Stimulated activated CD4-positive, alpha-beta T cell treated with anti-CD3 and anti-CD28 coated beads, Interleukin-1b, Interleukin-23, amount 100 ng/mL, for 4 hours (primary cell): ENCODE results near the gene TFCP2.

Experiments
- DNase-seq, 2 donors: peaks; one replicate each; pipeline ENCODE4 v3.0.0-alpha.2; 2020; ENCODE audit warnings: low read depth in 2 of 2

TFCP2 gene

DNA sequence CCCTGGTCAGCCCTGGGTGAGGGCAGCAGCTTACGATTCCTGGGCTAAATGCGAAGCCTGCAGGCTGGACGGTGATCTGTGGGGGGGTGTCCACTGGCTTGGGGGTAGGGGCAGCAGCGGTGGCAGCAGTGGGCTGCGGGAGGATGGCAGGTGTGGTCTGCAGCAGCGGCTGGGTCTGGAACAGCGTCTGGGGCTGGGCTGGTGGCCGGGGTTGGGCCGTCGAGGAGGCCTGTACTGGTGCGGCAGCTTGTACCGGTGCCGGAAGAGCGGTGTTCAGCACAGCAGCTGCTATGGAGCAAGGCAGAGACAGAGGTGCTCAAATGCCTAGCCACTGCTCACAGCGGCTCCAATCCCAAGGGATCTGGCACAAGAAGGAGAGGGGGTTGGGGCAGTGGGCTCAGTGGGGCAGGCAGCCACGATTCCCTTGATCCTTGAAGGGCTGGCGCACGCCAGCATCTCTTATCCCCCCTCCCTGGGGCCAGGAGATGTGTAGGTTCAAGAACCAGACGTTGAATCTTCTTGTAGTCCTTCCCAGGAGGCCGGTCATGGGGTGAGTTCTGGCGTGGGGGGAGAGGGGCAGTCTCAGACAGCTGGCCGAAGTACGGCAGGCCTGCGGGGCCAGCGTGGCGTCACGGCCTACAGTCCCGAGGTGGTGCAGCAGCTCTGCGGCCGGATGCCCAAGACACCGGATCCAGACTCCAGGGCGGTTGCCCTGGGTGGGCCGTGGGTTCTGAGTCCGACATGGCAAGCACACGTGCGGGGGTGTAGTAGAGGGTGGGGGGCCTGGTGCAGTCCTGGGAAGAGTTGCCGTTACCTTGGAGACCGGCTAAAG lies 25.0 kb upstream of the TFCP2 start:
- DNase-seq: no peak

DNA sequence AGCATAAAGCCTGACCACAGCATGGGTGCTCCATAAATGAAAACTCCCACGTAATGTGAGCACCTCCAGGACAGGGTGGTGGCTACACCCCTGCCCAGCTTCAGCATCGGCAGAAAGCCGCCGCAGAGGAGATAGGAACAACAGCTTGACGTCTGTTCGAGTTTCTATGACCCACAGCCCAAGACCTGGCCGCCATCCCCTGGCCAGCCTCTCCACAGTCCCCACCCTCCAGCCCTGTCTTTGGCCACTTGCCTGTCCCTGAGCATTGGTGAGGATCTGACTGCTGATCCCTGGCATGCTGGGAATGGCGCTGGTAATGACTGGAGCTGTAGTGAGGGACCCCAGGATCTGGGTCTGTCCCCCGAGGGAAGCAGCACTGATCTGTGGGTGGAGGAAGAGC lies 23.6 kb upstream of the TFCP2 start:
- no peak for DNase-seq

DNA sequence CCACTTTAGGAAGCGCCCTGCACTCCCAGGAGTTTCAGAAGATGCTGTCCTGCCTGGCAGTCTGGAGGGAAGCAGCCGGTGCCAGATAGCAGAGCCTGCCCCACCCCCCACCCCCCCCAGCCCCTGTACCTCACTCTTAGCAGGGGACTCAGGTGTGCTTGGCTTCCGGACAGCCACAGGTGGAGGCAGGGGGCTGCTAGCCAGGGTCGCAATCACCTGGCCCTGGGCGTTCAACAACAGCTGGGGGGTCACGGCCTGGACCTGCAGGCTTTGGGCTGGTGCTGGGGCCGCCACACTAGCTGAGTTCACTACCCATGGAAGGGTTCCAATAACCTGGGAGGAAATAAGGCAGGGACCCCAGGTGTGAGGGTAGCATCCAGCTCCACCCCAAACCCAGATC lies 22.9 kb upstream of the TFCP2 start:
- no peak for DNase-seq

DNA sequence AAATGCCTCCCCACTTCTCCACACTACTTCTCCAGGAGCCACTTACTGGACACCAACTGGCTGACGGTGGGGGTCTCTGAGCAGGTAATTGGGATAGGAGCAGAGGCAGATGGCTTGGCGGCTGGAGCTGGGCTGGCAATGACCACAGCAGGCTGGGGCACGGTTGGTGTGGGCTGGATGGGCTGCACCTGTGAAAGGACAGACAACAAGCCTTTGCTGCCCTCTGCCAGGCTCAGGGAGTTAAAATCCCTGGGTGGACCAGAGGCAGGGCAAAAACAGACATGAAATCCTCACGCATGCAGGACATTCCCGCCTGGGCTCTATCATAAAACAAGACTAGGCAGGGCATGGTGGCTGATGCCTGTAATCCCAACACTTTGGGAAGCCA lies 19.3 kb upstream of the TFCP2 start:
- DNase-seq: no peak

DNA sequence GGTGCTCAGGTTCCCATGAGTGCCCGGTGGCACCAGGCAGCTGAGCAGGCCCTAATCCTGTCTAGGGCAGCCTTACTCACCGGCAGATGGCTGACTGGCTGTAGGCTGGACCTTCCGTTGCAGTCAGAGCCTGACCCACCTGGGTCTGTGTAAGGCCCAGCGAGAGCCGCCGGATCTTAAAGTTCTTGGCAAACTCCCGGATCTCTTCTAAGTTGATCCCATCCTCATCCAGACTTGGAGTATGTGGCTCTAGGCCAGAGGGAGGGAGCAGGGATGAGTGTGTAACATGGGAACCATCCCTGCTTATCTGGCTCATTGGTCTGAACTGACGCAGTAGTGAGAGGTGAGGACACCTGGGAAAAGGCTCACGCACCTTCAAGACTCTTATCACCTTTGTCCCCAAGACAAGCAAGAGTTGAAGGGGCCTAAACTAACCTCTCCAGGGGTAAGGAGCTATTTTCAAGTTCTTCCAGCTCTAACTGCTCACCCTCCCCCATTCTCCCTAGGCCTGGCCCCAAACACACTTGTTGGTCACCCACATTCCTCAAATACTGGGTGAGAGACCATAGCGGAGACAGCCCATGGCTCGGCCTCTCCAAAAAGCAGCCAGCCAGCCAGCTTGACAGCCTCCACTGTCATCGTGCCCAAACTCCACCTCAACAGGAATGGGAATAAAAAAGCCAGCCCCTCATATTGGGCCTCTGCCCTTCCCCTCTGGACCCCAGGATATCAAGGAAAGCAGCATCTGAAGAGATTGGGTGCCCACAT lies 18.8 kb upstream of the TFCP2 start:
- DNase-seq: no peak

DNA sequence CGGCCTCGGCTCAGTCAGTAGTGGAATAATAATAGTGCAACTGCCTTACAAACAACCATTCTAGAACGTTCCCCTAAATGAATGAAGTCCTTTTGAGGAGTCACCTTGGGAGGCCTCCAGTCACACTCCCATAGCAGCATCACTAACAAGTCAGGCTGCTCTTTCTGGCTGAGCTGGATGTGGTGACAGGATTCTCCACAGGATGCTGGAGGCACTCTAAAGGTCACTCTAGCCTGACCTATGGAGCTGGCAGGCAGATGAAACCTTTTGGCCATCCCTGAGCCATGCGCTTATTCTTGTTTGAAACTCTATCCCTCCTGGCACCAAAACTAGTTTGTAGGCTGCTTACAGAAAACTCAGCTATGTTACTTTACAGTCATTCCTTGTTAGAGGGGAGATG lies 17.9 kb upstream of the TFCP2 start:
- DNase-seq: no peak

DNA sequence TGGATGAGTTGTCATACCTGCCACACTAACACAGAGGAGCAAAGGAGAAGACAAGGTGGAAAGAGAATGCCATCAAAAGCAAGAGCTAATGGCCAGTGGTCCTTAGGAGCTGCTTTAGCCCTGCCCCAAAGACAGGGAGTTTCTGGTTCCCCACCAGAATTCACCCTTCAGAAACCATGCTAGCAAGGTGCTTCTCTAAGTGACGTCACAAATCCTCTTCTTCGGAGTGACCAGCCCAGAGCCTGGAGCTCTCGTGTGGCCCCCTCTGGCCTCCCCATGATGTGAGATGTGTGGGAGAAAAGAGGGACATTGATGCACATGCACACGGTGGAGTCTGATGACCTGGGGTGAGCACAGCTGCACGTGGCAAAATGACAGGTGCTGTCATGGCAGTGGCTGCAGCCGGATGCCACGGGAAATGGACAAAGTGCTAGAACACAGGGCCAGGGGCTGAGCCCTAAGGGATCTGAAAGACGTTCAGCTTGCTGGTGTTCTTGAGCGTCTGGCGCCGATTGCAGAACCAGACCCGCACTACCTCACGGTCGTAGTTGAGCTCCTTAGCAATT lies 16.9 kb upstream of the TFCP2 start:
- no peak for DNase-seq

DNA sequence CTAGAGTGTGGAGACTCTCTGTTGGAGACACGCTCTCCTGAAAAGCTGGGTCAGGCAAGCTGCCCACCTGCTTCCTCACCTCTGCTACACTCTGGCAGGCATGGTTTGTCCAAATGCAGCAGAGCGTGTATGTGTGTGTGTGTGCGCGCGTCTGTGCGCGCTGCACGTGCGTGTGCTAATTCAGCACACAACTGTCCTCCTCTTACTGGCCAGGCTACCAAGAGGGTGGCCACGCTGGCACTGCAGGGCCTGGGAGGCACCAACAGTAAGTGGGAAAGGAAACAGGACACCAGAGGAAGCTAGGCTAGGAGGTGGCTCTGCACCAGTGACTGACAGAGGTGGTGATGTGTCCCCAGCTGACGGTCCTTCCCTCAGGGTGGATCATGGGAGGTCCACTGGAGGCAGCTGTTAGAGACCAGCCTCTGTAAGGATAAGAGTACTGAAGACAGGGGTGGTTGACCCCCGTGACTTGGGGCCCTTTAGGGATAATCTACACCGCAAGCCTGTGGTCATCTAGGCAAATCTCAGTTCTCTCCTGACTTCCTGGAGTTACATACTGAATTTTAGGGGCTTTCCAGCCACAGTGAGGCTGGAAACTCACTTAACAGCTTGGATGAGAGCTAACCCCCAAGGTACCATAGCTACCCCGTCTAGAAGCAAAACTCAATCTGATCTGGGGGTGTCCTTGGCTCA lies 15.6 kb upstream of the TFCP2 start:
- no peak for DNase-seq

DNA sequence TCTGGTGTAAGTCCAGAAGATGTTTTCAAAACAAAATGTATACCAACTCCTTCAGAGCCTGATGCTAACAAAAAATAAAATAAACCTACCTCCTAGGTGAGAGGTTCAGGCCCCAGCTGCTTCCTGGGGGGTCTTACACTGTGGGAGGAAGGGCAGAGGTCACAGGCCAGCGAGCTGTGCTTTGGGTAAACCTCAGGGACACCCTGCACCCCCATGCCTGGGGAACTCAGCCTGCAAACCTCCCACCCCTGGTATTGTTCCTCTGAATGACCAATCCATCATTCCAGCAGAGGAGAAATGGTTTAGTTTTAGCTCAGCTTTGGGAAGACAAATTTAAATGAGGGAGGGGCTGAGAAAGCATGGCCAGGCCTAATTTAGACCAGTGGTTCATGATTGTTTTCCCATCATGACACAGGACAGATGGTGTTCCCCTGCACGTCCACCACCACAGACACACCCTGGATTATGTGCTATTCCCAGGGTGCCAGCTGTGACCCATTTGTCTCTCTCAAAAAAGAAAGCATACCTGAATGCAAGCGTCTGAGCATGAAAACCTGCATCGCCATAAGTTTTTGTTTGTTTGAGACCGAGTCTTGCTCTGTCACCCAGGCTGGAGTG lies 14.5 kb upstream of the TFCP2 start:
- no peak for DNase-seq

DNA sequence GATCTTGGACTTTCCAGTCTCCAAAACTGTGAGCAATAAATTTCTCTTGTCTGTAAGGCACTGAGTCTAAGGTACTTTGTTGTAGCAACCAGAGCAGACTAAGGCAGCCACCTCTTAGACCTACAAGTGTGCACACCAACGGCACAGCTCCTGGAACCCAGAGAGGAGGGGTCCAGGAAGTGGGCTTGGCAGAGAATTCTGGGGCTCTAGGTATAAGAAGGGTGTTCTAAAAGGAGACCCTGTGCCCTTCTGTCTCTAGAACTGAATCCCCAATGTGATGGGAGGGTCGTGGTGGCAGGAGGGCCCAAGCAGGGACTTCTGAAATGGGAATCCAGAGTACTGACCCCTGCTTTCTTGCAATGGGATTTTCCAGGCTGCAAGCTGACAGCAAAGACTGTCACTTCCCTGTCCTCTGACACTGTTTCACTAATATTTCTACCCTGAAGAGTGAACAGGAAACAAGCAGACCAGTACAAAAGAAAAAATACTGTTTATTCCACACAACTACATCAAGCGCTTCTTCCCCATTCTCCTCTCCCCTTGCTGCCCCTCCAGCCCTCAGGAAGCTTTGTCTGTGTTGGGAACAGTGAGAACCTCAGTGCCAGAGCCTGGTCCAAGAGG lies 13.6 kb upstream of the TFCP2 start:
- DNase-seq: no peak

DNA sequence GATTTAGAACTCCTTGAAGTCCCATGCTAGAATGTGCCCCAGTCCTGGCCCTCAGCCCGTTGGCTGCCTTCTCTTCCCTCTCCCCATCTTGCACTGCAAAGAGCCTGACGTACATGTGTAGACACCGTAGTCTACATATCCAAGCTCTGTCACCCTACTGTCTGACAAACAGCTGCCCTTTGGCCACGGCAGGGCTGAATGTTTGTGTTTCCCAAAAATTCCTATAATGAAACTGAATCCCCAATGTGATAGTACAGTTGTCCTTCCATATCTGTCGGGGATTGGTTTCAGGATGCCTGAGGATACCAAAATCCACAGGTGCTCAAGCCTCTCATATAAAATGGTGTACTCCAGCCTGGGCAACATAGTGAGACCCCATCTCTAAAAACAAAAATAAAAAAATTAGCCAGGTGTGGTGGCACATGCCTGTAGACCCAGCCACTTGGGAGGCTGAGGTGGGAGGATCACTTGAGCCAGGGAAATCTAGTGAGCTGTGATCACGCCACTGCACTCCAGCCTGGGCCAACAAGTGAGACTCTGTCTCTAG lies 12.3 kb upstream of the TFCP2 start:
- DNase-seq: no peak

DNA sequence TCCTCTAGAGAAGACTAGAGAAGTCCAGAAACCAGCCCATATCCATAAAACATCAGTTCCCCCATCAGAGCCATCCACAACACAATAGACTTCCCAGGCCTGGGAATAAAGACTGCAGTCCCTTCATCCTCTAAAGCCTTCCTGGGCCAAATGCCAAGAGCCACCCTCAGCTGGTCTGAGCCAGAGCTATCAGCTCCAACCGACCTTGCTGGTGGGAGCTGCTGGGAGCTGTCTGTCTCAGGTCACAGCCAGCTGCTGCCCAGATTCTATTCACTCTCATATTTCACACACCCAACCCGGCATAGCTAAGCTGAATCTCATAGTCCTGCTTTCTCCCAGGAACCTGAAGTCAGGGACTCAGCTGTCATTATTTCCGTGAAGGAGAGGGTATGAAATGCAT lies 10.9 kb upstream of the TFCP2 start:
- no peak for DNase-seq

DNA sequence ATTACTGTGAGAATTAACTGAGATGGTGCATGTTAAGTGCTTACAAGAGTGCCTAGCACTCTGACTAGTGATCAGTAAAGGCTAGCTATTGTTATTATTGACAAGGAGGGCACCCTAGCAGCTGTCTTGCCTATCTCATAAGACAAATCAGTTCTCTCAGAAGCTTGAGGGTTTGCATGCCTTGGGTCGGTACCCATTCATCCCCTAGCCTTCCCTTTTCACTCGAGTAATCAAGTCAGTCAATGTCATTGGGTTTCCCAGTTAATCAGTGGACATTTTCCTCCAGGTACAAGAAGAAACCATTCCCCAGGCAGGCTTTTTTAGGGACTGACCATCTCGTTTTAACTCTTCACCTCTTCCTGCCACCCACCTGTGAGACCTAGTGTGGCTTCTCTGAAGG lies 10.4 kb upstream of the TFCP2 start:
- DNase-seq: no peak

DNA sequence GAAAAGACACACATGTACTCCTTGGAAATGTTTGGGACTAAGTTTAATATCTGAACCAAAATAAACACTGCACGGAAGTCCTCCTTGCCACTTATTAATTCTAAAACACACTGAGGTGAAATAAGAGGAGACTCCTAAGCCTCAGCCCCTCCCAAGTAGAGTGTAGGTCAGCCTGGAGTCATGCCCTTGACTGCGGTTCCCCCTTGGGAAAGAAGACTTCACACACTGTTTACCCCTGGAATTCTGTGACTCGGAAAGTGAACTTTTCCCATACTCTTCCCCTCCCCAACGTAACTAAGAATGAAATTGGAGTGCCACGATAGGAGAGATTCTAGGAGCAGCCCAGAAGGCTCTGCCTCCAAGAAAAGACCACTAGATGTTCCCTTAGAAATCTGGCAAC lies 8.6 kb upstream of the TFCP2 start:
- no peak for DNase-seq

DNA sequence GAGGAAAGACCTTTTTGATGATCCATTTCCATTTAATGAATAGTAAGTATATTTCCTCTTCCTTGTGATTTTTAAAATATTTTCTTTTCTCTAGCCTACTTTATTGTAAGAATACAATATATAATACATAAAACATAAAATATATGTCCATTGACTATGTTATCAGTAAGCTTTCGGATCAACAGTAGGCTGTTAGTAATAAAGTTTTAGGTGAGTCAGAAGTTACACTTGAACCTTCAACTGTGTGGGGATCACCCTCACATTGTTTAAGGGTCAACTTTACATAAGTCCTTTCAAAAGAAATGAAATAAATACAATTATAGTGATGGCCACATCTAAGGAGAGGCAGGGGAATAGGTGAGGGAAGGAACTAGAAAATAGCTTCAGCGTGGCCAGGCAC lies 5.0 kb upstream of the TFCP2 start:
- DNase-seq: no peak

DNA sequence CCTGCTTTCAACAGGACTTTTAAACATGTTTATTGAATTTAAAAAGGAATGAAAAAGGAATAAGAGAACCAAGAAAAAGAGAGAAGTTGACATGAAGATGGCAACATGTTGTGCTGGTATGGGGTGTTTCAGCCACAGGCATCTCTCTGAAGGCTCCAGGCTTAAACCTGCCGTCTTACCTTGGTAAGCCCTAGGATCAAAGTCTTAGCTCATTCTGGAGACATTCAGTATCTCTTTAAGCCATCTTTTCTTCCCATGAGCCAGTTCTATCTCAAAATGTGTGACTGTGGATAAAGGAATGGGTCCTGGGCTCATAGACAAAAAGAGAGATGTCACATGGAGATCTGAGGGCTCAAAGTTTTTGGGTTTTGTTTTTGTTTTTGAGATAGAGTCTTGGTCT lies 1.6 kb upstream of the TFCP2 start:
- no peak for DNase-seq

DNA sequence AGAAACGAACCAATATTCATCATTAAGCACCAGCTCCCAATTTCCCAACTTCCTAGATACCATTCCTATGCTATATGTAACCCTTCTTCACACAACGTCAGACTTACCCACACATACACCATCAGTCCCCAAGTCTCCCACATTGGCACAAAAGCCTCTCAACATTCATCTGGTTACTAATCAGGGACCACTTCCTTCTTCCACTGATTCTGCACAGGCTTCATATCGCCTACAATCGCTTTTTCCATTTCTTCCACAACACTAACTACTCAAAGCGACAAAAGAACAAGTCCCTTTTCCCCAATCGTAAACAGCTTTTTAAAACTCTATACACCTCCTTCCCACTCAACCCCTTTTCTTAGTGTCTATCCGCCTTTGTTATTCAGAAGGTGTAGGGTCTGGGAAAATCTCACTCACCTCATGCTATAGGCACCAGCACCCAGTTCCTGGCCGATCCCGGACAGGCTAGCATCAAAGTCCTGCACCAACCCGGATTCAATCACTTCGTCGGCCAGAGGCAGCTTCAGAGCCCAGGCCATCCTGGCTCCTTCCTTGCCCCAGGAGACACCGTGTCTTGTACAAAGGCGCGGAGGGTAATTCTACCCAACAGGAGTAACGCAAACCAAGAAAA lies 936 bp downstream of the TFCP2 start:
- no peak for DNase-seq

DNA sequence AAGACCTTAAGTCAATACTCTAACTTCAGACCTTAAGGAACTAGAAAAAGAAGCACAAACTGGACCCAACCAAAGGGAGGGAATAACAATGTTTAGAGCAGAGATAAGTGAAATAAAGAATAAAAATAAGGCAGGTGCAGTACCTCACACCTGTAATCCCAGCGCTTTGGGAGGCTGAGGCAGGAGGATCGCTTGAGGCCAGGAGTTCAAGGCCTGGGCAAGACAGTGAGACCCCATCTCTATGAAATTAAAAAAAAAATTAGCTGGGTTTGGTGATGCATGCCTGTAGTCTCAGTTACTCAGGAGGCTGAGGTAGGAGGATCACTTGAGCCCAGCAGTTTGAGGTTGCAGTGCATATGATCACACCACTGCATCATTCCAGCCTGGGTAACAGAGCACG lies 9.1 kb downstream of the TFCP2 start:
- no peak for DNase-seq

DNA sequence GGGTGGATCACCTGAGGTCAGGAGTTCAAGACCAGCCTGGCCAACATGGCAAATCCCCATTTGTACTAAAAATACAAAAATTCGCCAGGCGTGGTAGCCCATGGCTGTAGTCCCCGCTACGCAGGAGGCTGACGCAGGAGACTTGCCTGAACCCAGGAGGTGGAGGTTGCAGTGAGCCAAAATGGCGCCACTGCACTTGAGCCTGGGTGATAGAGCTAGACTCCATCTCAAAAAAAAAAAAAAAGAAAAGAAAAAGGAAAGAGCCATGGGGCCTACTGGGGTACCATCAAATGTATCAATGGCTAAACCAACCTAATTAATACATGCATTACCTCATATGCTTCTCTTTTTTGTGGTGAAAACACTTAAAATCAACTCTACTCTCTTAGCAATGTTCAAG lies 10.7 kb downstream of the TFCP2 start:
- DNase-seq: no peak

DNA sequence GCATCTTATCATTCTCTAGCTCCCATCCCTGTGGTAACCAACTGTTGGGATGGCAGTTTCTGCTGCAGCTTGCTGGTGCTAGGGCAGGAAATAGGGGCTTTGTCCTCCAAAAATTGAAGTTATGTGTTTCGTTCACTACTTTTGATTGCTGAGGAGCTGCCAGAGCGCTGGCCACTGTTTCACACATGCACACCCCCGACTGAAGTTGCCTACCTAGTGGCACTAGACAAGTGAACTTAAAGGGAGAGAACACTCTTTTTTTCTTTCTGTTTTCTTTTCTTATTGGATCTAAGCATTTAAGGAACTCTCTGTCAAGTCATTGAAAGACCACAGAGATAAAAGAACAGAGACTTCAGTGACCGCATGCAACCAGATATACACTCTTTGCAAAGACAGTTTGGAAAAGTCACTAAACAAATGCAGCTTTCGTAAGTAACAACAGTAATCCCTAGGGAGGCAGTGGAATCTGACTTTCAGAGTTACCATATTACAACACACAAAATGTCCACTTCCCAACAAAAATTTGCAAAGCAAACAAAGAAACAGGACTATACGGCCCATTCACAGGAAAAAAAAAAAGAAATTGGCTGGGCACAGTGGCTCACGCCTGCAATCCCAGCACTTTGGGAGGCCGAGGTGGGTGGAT lies 12.0 kb downstream of the TFCP2 start:
- no peak for DNase-seq
